ENCODE measurements around the gene FASTKD1.

DNA sequence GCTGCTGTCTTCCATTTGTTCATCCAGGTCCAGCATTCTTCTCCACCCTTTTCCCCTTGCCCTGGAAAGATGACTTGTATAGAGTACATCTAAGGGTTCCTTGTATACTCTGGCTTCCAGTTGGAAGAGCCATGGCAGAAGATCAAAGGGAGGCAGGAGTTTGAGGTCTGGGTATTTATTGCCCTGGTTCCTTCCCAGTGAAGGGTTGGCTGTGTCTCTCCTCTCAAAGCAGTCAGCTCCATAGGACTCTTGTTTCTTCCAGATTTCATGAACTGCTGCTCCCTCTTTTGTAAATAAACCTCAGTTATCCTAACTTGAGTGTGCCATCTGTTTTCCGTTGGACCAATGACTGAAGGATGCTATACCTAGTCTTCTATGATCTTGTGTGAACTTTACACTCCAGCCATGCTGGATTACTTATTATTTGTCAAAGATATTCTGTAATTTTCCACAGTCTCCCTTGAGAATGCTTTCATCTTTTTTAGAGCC lies 88.0 kb downstream of the FASTKD1 start:
- TF ChIP-seq, protein P1, sequence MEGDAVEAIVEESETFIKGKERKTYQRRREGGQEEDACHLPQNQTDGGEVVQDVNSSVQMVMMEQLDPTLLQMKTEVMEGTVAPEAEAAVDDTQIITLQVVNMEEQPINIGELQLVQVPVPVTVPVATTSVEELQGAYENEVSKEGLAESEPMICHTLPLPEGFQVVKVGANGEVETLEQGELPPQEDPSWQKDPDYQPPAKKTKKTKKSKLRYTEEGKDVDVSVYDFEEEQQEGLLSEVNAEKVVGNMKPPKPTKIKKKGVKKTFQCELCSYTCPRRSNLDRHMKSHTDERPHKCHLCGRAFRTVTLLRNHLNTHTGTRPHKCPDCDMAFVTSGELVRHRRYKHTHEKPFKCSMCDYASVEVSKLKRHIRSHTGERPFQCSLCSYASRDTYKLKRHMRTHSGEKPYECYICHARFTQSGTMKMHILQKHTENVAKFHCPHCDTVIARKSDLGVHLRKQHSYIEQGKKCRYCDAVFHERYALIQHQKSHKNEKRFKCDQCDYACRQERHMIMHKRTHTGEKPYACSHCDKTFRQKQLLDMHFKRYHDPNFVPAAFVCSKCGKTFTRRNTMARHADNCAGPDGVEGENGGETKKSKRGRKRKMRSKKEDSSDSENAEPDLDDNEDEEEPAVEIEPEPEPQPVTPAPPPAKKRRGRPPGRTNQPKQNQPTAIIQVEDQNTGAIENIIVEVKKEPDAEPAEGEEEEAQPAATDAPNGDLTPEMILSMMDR (IDR thresholded peaks at IDR 0.05): no peak
- TF ChIP-seq EP300 (IDR thresholded peaks at IDR 0.05) (no peak), POLR2A (IDR thresholded peaks at IDR 0.05) (no peak)

All from ovary (tissue), 3 donors.